H1 (cell line): Measurements from ENCODE around the gene PPRC1. TPM values are rescaled to one million over a fixed set of nuclear protein-coding genes. Genes with fewer than 3 reads are reported as not detected.

ENCODE experiments used
- PHF8 ChIP-seq: fragments of 200-600 bp; sonication (generic); conservative IDR thresholded peaks from 2 replicates; pipeline ENCODE4 v1.7.1; 2012; ENCODE audit warnings: low read depth, mild to moderate bottlenecking, inconsistent platforms, low read length, moderate library complexity
- polyA plus RNA-seq, 7 experiments: library from polyadenylated mRNA; depleted of rRNA in 3 of 7; stranded (reverse) in 5 of 7; unstranded in 2 of 7; fragments of >200 nt in 5 of 7; fragments of 200-250 nt in 2 of 7; gene quantifications; 1 replicate in 5 of 7; 2 replicates in 1 of 7; 4 replicates in 1 of 7; pipeline versions ENCODE4 v1.2.1 to v1.2.3, GENCODE V29; 2011 to 2013; ENCODE audit warnings: missing spikeins in 2 of 7, mixed read lengths in 2 of 7
- total RNA-seq: library from RNA; stranded (reverse); fragmentation: NEBNext Ultra II Directional; extraction: Animal tissue kit (Norgen Biotek cat#: 25700); gene quantifications from 2 replicates; pipeline ENCODE4 v1.2.1, GENCODE V29; 2021

The PPRC1 gene
- total and polyA plus RNA-seq, 2 of the 8 experiments (the other 6 are each of a cell fraction or from before 2014, with no cell fraction given): 46.5 to 88.4 TPM

GRCh38 chr10:102152545-102152890 lies 19.7 kb downstream of the PPRC1 start (continued):
- peak; percentile 45; the same call in 1 of the 2 replicates for TF ChIP-seq PHF8
